Measurements from ENCODE around the gene COPE.

The COPE gene

DNA sequence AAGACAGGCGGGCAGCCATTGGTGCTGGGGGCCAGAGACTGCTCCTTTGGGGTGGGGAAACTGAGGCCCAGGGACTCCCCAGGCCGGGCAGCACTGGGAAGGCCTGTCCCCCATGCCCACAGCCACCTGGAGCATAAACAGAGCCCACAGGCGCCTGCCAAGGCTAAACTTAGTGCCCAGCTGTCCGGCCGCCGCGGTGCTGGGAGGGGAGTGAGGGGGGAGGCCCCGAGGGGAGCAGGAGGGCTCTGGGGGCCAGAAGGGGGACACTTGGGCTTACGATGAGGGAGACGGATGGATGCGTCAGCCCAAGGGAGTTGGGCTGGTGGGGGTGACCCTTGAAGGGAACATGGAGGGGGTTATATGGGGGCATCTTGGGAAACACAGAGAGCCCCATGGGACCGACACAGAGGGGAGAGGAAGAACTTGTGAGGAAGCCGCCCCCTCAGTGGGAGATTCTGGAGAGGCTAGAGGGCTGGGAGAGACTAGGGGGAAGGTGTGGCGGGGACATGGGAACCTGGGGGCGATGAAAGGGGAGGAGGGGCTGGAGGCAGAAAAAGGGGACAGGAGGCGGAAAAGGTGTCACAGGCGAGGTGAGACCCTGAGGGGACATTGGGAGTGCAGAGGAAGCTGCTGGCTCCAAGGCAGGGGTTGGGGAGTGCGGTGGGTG, 25.5 kb downstream of the COPE start:
- DNase-seq = no peak

GRCh38 chr19:18889949-18890745, 29.0 kb downstream of the COPE start:
- DNase-seq = no peak

DNA sequence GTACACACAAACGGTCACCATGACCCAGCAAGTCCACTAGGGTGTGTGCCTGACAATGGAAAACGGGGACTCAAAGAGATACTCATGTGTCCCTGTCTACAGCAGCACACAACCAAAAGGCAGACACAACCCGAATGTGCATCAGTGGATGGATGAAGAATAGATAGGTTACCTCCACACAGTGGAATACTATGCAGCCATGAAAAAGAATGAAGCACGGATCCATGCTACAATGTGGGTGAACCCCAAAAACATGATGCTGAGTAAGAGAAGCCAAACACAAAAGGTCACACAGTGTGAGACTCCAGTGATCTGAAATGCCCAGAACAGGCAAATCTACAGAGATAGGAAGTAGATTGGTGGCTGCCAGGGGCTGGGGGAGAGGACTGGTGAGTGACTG, 32.2 kb downstream of the COPE start:
- DNase-seq = no peak

DNA sequence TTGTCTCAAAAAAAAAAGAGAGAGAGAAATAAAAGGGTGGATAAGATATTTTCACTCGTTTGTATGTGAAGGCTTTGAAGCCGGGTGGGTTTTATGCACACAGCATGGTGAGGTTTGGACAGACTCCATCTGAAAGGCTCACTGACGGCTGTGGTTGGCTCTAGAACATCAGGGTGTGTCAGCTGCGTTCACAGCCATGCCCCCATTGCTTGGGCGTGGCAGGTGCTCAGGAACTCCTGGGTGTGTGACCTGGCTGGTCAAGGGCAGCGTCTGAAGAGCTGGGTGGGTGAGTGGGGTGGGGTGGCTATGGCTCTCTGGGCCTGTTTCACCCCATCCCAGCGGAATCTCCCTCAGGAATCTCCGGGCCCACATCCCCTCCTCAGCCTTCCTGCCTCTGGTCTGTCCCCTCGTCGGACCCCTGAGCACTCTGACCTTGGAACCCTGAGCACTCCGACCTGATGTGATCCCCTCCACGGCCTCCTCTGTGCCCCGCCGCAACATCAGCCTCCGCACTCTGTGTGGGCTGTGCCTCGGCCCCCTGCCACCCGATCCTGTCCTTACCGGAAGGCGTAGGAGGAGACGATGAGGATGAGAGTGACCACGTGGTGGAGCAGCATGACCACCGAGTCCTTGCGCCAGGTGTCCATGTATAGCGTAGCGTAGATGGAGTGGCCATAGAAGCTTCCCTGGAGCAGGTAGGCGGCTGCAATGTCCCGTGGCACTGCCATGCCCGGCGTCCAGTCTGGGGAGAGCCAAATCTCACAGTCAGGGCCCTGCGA, 35.5 kb downstream of the COPE start:
- no peak for DNase-seq

- no peak for DNase-seq
Measured at GRCh38 chr19:18881491-18881890, 37.7 kb downstream of the COPE start.

DNA sequence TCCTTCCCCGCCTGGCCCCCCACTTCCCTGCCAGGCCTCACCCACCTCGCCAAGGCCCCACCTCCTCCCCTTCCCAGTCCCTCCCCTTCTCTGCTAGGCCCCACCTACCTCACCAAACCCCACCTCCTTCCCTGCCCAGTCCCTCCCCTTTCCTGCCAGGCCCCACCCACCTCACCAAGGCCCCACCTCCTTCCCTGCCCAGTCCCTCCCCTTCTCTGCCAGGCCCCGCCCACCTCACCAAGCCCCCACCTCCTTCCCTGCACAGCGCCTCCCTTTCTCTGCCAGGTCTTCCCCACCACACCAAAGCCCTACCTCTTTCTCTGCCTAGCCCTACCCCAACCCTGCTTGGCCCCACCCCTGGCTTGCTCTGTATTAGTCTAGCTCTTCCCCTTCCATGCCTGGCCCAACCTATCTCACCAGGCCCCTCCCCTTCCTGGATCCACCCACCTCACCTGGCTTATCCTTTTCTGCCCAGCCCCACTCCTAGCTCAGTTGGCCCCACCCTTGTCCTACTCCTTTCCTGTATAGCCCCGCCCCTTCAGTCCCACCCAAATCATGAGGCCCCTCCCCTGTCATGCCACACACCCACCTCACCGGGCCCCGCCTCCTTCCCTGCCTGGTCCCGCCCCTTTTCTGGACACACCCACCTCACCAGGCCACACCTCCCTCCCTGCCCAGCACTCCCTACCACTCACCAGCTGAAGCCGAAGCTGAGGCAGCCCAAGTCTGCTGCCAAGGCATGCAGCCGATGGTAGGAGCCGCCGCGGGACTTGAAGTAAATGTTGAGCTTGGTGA, 39.4 kb downstream of the COPE start:
- no peak for DNase-seq

- no peak for DNase-seq
Measured at GRCh38 chr19:18878858-18879578, 40.2 kb downstream of the COPE start.

DNA sequence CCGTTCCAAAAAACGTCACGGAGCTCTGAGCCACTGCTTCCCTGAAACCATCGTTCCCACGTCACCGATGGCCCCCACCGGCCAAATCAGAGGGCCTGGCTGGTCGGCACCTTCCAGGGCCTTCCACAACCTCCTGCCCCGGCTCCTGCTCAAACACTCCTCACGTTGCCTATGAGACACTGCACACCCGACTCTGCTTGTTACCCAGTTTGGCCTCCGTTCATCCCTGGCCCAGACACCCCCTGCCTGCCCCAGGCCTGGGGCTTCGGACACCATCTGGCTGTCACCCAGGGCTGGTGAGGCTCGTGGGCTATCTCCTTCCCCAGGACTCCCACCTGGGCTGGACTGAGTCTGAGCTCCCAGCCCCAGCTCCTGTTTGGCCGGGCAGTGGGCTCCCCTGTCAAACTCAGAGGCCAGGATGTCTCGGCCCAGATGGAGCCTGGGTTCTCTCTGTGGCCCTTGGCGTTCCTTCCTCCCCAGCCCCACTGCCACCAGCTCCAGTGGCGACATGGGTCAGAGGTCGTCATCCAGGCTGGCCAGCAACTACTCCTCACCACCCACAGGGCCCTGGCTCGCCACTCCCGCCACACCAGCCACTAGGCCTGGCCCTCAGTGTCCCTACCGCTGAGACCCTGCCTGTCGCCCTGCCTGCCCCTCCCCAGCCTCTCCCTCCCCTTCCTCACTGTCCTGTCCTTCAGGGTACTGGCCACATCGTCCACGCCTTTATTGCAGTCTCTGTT, 41.0 kb downstream of the COPE start:
- DNase-seq = no peak

- no peak for DNase-seq
Measured at GRCh38 chr19:18876865-18877264, 42.3 kb downstream of the COPE start.

DNA sequence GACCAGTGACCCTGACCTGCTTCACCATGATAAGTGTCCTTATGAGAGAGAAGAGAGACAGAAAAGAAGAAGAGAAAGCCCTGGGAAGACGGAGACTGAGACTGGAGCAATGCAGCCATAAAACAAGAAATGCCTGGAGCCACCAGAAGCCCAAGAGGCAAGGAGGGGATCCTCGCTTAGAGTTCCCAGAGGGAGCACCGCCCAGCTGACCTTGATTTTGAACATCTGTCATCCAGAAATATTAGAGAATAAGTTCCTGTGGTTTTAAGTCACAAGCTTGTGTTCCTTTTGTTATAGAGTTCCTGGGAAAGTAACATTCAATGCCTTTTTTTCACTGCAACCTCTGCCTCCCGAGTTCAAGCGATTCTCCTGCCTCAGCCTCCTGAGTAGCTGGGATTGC, 43.5 kb downstream of the COPE start:
- DNase-seq = no peak

DNA sequence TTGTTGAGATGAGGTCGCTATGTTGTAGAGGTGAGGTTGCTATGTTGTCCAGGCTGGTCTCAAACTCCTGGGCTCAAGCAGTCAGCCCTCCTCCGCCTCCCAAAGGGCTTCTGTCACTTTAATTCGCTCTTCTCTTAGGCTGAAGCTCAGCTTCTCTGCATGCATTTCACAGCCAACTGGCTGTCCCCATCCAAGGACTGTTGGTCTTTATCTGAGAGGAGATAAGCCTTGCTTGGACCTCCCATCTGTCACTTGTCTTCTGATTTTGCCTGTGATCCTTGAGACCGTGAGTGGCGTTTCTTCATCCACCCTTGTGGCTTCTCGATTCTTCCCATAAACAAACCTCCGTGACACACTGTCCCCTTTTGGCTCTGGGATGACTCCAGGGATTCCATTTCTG, 47.6 kb downstream of the COPE start:
- no peak for DNase-seq

- no peak for DNase-seq
Measured at GRCh38 chr19:18870531-18871172, 48.5 kb downstream of the COPE start.

- DNase-seq = no peak
Measured at GRCh38 chr19:18869781-18870530, 49.2 kb downstream of the COPE start.

GRCh38 chr19:18869023-18869618, 50.1 kb downstream of the COPE start:
- DNase-seq = no peak

DNA sequence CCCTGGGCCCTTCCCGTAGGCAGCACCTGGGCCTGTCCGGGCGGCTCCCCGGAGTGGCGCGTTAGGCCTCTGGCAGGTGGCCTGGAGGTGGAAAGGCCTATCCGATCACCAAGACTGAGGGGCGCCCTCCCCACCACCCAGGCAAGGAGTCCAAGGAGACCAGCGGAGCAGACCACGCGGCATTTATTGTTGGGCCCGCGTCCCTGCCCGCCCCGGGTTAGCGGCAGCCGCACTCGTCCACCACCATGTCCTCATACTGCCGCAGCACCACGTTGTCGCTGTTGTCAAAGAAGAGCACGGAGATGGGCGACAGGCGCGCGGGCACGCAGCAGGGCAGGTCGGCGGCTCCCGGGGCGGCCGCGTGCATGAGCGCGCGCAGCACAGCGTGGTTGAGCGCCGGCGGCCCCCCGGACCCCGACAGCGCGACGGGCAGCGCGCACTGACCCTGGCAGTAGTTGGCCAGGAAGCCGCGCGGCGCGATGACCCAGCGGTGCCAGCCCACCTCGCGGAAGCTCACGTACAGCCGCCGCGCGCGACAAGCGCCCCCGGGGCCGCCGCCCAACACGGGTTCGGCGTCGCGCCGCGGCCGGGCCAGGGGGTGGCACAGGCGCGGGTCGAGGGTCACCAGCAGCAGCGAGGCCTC, 50.7 kb downstream of the COPE start:
- no peak for DNase-seq

GRCh38 chr19:18867751-18868150, 51.4 kb downstream of the COPE start:
- DNase-seq = no peak

DNA sequence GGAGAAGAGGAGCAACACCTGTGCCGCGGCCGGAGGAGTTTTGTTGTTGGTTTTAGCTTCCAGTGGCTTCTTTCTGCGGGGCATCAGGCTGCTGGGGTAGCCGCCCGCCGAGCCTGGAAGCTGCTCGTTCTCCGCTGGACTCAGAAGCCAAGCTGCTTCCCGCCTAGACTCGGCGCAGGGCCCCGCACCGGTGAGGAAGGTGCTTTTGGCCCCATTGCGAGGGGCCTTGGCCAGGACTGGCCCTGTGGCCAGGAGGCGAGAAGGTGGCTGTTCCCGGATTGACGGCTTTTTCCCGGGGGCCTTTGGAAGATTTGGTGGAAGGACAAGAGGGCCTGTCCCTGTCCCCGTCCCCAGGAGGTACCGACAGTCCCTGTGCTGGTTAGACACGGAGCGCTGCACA, 52.0 kb downstream of the COPE start:
- no peak for DNase-seq

GRCh38 chr19:18866800-18867123, 52.4 kb downstream of the COPE start:
- no peak for DNase-seq

DNA sequence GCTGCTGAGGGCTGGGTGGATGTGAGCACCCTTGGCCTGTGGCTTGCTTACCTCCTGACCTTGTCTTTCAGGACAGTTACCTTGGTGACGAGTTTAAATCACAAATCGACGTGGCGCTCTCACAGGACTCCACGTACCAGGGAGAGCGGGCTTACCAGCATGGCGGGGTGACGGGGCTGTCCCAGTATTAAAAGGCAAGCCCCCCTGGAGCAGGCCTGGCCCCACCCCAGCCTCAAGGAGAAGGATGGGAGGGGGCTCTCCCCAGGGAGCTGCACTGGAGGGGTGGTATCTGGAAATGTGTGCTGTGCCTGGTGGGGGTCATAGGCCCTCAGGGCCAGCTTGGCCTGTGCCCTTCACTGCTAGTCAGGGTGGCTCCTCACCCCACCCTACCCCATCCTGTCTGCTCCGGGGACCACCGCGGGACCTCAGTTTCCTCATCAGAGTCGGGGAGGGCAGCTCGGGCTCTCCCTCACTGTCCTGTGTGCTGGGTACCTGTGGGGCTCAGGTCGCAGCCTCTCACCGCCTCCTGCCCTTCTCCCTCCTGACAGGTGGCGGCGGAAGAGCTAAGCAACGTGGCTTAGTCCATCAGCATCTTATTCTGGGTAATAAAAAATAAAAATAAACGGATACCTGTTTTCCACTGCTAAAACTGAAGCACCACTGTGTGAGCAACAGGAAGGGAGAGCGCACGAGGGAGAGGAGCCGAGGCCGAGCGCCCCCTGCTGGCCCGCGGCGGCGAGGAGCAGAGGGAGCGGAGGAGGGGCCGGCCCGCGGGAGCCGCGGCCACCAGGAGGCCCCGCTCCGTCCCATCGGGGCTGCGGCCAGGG, 53.0 kb downstream of the COPE start:
- DNase-seq = no peak
